Endothelial cell (in vitro differentiated cells): ENCODE measurements around the gene SWI5. TPM values are rescaled to one million over a fixed set of nuclear protein-coding genes. Genes with fewer than 3 reads are reported as not detected.

Source experiments
- DNase-seq: peaks from one replicate; pipeline ENCODE4 v3.0.0; 2021; ENCODE audit warnings: low spot score
- H3K27ac Mint-ChIP-seq: one replicate; pipeline ENCODE4 v1.8.0; 2021; ENCODE audit warnings: mixed read lengths, inconsistent platforms; ENCODE audit not compliant: unreplicated experiment
- H3K27me3 Mint-ChIP-seq: one replicate; pipeline ENCODE4 v1.8.0; 2021; ENCODE audit warnings: mild to moderate bottlenecking, moderate library complexity, mixed read lengths, inconsistent platforms; ENCODE audit not compliant: unreplicated experiment
- H3K36me3 Mint-ChIP-seq: one replicate; pipeline ENCODE4 v1.8.0; 2021; ENCODE audit warnings: mild to moderate bottlenecking, low read depth, mixed read lengths, inconsistent platforms; ENCODE audit not compliant: unreplicated experiment
- H3K4me1 Mint-ChIP-seq: one replicate; pipeline ENCODE4 v1.8.0; 2021; ENCODE audit warnings: mild to moderate bottlenecking, mixed read lengths, inconsistent platforms; ENCODE audit not compliant: unreplicated experiment
- H3K4me3 Mint-ChIP-seq: one replicate; pipeline ENCODE4 v1.8.0; 2021; ENCODE audit warnings: mild to moderate bottlenecking, mixed read lengths, inconsistent platforms; ENCODE audit not compliant: unreplicated experiment
- H3K9me3 Mint-ChIP-seq: one replicate; pipeline ENCODE4 v1.8.0; 2021; ENCODE audit warnings: mixed read lengths, inconsistent platforms; ENCODE audit not compliant: unreplicated experiment
- CTCF ChIP-seq: fragments of 200-600 bp; sonication (generic); IDR thresholded peaks from one replicate; pipeline ENCODE4 v1.5.0; 2021; ENCODE audit warnings: antibody characterized with exemption; ENCODE audit not compliant: unreplicated experiment
- total RNA-seq: library from RNA; stranded (reverse); fragmentation: NEBNext Ultra II Directional; extraction: Animal tissue kit (Norgen Biotek cat#: 25700); gene quantifications from one replicate; pipeline ENCODE4 v1.2.1, GENCODE V29; 2021; ENCODE audit not compliant: unreplicated experiment

Gene SWI5
- total RNA-seq, 1 donor from 2014 or later, result 26.8 TPM

- Mint-ChIP-seq H3K27ac (peak overlapping the region; percentile 73), H3K27me3 (peaks cover 3% of the 10 kb centered on the region), H3K36me3 (peaks cover 18% of the 10 kb centered on the region), H3K4me3 (peak overlapping the region; percentile 96), H3K9me3 (no peaks in the 10 kb centered on the region), H3K4me1 (peaks cover 6% of the 10 kb centered on the region)
- no peak for TF ChIP-seq CTCF
- DNase-seq, result no peak
These were observed 47.2 kb downstream of the SWI5 start for GRCh38 chr9:128323212-128323730.

GRCh38 chr9:128323791-128324190 is 47.7 kb downstream of the SWI5 start:
- Mint-ChIP-seq H3K4me1 (peaks cover 6% of the 10 kb centered on the region), H3K27me3 (peaks cover 3% of the 10 kb centered on the region), H3K36me3 (peaks cover 21% of the 10 kb centered on the region), H3K4me3 (peak overlapping the region; percentile 96), H3K9me3 (no peaks in the 10 kb centered on the region), H3K27ac (no peak overlapping the region)
- TF ChIP-seq CTCF, result no peak
- DNase-seq, result no peak

DNA sequence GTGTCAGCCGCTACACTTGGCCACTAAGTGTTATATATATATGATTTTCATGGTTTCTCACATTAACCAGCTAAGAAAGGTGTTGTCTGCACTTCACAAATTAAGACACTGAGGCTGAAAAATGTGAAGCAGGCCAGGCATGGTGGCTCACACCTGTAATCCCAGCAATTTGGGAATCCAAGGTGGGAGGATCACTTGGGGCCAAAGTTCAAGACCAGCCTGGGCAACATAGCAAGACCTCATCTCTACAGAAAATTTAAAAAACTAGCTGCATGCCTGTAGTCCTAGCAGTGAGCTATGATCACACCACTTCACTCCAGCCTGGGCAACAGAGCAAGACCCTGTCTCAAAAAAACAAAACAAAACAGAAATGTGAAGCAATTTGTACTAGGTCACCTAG is 48.3 kb downstream of the SWI5 start:
- H3K27me3 Mint-ChIP-seq, result peaks cover 3% of the 10 kb centered on the region
- no peaks in the 10 kb centered on the region for H3K9me3 Mint-ChIP-seq
- H3K36me3 Mint-ChIP-seq, result peaks cover 21% of the 10 kb centered on the region
- H3K4me1 Mint-ChIP-seq, result peaks cover 6% of the 10 kb centered on the region
- TF ChIP-seq CTCF, result no peak
- H3K27ac Mint-ChIP-seq, result no peak overlapping the region
- no peak overlapping the region for H3K4me3 Mint-ChIP-seq
- no peak for DNase-seq

DNA sequence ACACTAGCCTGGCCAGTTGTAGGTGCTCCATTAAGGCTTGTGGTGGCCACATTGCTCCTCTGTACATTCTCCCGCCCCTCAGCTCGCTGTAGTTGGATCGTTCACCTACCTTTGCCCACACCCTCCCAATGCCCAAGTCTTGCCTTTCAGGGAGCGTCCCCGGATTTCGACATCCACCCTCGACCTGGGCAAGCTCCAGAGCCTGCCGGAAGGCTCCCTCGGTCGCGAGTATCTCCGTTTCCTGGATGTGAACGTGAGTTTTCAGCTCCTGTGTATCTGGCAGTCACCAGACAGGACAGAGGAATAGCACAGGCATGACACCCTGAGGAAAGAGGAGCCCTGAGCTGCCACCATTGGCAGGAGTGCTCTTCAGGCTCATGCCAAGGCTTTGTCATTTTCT is 49.6 kb downstream of the SWI5 start:
- peaks cover 21% of the 10 kb centered on the region for H3K36me3 Mint-ChIP-seq

GRCh38 chr9:128333451-128333869 is 57.4 kb downstream of the SWI5 start:
- TF ChIP-seq CTCF, result no peak
- DNase-seq, result no peak
- Mint-ChIP-seq H3K4me1 (no peaks in the 10 kb centered on the region), H3K9me3 (no peaks in the 10 kb centered on the region), H3K27ac (no peak overlapping the region), H3K4me3 (no peak overlapping the region), H3K27me3 (peaks cover 5% of the 10 kb centered on the region), H3K36me3 (peaks cover 13% of the 10 kb centered on the region)

More for the DNA sequence above, 49.6 kb downstream of the SWI5 start:
- H3K4me3 Mint-ChIP-seq, result peak overlapping the region; percentile 44
- H3K27ac Mint-ChIP-seq, result no peak overlapping the region
- TF ChIP-seq CTCF, result no peak
- peaks cover 3% of the 10 kb centered on the region for H3K27me3 Mint-ChIP-seq
- H3K9me3 Mint-ChIP-seq, result no peaks in the 10 kb centered on the region
- H3K4me1 Mint-ChIP-seq, result peaks cover 6% of the 10 kb centered on the region
- DNase-seq, result no peak
